Measurements from ENCODE around the gene POLA1. TPM values are rescaled to one million over a fixed set of nuclear protein-coding genes. Genes with fewer than 3 reads are reported as not detected.
"Not testable (repeated sequence)": the region's sequence is repeated elsewhere in the genome, so short reads cannot be mapped to it uniquely, and the experiment has no call there.

The POLA1 gene
- total RNA-seq, 1 donor from 2014 or later, result 12.3 TPM

DNA sequence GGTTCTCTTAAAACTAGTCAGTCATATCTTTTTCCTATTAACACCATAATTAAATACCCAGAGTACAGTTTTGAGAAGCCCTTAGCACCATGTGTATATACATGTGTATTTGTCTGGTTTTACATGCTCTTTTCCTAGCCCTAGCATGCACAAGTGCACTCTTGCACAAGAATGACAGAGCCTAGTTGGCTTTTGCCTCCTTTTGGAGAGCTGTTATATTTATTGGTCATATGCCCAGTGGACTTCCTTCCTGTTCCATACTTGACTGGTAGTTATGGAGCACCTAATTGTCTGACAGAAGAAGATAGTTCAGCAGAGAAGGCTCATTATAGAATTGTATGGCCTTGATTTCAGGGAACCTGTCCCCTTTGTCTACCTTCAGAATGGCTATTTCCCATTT, 166.4 kb downstream of the POLA1 start:
- H3K27ac ChIP-seq, result no peak overlapping the region
- DNase-seq (no peak), ATAC-seq (peak in 1 of 2 donors; percentile 35)
- H3K36me3 ChIP-seq, result no peaks in the 10 kb centered on the region
- H3K4me1 ChIP-seq, result no peaks in the 10 kb centered on the region
- TF ChIP-seq CTCF (IDR thresholded peaks at IDR 0.05), result no peak
- no peaks in the 10 kb centered on the region for H3K9me3 ChIP-seq
- intact Hi-C loops (cut with DNase I), result no loop called here
- no peaks in the 10 kb centered on the region for H3K27me3 ChIP-seq (ENCODE audit: low read depth)
- H3K4me3 ChIP-seq, result no peak overlapping the region

- H3K4me3 ChIP-seq, result no peak overlapping the region
- no peaks in the 10 kb centered on the region for H3K27me3 ChIP-seq (ENCODE audit: low read depth)
- TF ChIP-seq CTCF (IDR thresholded peaks at IDR 0.05), result no peak
- no peaks in the 10 kb centered on the region for H3K36me3 ChIP-seq
- DNase-seq, result no peak
- intact Hi-C loops (cut with DNase I), result no loop called here
- ATAC-seq, result no peak
- no peaks in the 10 kb centered on the region for H3K4me1 ChIP-seq
- H3K9me3 ChIP-seq, result no peaks in the 10 kb centered on the region
- no peak overlapping the region for H3K27ac ChIP-seq
Measured at GRCh38 chrX:24862343-24862742, 168.6 kb downstream of the POLA1 start.

DNA sequence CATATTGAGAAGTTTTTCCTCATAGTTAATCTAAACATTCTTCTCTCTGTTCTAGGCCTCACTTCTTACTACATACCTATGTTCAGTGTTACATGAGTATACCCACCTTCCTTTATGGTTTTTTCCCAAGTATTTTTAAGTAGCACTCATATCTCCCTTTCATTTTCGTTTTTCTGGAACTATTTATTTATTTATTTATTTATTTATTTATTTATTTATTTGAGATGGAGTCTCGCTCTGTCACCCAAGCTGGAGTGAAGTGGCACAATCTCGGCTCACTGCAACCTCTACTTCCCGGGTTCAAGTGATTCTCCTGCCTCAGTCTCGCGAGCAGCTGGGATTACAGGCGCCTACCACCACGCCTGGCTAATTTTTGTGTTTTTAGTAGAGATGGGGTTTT, 170.1 kb downstream of the POLA1 start:
- H3K4me1 ChIP-seq; DNase-seq; H3K9me3 ChIP-seq; H3K4me3 ChIP-seq; H3K36me3 ChIP-seq; intact Hi-C loops (cut with DNase I); ATAC-seq; H3K27me3 ChIP-seq (ENCODE audit: low read depth); H3K27ac ChIP-seq: not testable (repeated sequence)

- no peak for TF ChIP-seq CTCF (IDR thresholded peaks at IDR 0.05)
- H3K27ac ChIP-seq, result no peak overlapping the region
- H3K4me1 ChIP-seq, result no peaks in the 10 kb centered on the region
- no peak for DNase-seq
- ATAC-seq, result peak; percentile 74 to 92
- H3K9me3 ChIP-seq, result no peaks in the 10 kb centered on the region
- H3K36me3 ChIP-seq, result no peaks in the 10 kb centered on the region
- H3K27me3 ChIP-seq (ENCODE audit: low read depth), result no peaks in the 10 kb centered on the region
- no peak overlapping the region for H3K4me3 ChIP-seq
- intact Hi-C loops (cut with DNase I), result no loop called here
Measured at GRCh38 chrX:24870143-24870542, 176.4 kb downstream of the POLA1 start.

GRCh38 chrX:24874604-24875247, 181.0 kb downstream of the POLA1 start:
- Histone ChIP-seq H3K27me3 (ENCODE audit: low read depth) (no peaks in the 10 kb centered on the region), H3K27ac (no peak overlapping the region), H3K9me3 (no peaks in the 10 kb centered on the region), H3K4me1 (no peaks in the 10 kb centered on the region), H3K36me3 (no peaks in the 10 kb centered on the region), H3K4me3 (no peak overlapping the region)
- DNase-seq (no peak), ATAC-seq (peak in 1 of 2 donors; percentile 25)
- intact Hi-C loops (cut with DNase I), result no loop called here
- no peak for TF ChIP-seq CTCF (IDR thresholded peaks at IDR 0.05)

DNA sequence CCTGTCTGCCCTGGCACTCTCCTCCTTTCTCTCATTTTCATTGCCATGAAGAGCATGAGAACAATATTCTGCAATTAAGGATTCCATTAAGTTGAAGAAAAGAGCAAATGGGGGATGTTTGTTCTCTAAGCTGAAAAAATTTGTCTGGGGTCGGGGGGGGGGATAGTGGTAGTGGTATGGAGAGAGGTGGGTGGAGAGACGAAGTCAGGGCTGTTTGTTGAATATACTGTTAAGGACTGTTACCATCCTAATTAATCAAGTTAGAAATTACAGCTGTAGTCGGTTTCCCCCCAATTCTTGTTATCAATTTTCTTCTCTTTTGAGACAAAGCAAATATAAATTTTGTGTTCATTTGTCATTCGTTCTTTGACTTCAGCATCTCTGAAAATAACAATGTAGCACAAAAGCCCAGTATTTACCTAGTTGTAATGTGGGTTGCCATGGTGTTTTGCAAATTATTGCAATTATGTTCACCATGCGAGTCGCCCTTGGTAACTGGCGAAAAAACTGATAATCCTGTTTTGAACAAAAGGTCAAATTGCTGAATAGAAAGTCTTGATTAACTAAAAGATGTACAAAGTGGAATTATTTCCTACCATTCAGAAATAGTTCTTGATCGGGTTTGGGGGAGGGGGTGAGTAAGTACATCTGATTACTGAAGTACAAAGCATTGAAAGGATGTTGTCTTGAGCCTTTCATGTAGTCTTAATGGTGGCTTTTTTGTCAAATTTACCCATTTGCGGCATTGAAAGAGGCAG, 183.0 kb downstream of the POLA1 start:
- ATAC-seq, result no peak
- Histone ChIP-seq H3K4me3 (no peak overlapping the region), H3K4me1 (no peaks in the 10 kb centered on the region), H3K9me3 (no peaks in the 10 kb centered on the region), H3K36me3 (no peaks in the 10 kb centered on the region), H3K27me3 (ENCODE audit: low read depth) (no peaks in the 10 kb centered on the region), H3K27ac (no peak overlapping the region)
- DNase-seq, result no peak
- no peak for TF ChIP-seq CTCF (IDR thresholded peaks at IDR 0.05)
- intact Hi-C loops (cut with DNase I), result no loop called here
